ENCODE measurements around the gene SHC1. TPM values are rescaled to one million over a fixed set of nuclear protein-coding genes. Genes with fewer than 3 reads are reported as not detected.
"Not testable (repeated sequence)": the region's sequence is repeated elsewhere in the genome, so short reads cannot be mapped to it uniquely, and the experiment has no call there.

Gene SHC1
- total RNA-seq, 1 donor from 2014 or later, result 251 TPM

DNA sequence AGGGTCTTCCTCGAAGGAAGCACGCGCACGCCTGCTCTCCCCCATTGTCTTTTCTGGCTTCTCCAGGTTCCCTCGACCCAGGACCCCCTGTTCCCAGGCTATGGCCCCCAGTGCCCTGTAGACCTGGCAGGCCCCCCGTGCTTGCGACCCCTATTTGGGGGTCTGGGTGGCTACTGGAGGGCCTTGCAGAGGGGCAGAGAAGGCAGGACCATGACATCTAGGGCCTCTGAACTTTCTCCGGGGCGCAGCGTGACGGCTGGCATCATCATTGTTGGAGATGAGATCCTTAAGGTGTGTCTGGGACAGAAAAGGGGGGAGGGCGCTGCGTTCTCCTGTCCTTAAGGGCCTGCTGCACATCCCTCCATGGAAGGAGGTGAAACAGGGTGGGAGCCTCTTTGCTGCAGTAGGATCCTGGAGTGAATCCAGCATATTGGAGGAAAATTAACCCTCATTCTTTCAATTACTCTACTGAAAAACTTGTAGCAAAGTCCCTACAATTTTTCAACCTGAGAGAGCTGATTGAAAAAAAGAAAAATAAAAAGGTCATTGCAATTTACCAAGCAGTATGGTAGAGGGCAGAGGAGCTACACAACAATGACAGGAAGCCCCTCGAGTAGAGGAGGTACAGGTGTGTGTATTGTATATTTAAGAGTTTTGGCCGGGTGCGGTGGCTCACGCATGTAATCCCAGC is 13.4 kb upstream of the SHC1 start:
- TF ChIP-seq, protein P1, sequence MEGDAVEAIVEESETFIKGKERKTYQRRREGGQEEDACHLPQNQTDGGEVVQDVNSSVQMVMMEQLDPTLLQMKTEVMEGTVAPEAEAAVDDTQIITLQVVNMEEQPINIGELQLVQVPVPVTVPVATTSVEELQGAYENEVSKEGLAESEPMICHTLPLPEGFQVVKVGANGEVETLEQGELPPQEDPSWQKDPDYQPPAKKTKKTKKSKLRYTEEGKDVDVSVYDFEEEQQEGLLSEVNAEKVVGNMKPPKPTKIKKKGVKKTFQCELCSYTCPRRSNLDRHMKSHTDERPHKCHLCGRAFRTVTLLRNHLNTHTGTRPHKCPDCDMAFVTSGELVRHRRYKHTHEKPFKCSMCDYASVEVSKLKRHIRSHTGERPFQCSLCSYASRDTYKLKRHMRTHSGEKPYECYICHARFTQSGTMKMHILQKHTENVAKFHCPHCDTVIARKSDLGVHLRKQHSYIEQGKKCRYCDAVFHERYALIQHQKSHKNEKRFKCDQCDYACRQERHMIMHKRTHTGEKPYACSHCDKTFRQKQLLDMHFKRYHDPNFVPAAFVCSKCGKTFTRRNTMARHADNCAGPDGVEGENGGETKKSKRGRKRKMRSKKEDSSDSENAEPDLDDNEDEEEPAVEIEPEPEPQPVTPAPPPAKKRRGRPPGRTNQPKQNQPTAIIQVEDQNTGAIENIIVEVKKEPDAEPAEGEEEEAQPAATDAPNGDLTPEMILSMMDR (IDR thresholded peaks at IDR 0.05), result no peak
- Mint-ChIP-seq H3K36me3 (ENCODE audit: low read depth) (peaks cover 3% of the 10 kb centered on the region), H3K4me3 (ENCODE audit: unreplicated experiment) (no peak overlapping the region), H3K9me3 (ENCODE audit: low read depth) (no peaks in the 10 kb centered on the region), H3K27ac (ENCODE audit: unreplicated experiment) (no peak overlapping the region), H3K4me1 (ENCODE audit: low read depth) (peaks cover 6% of the 10 kb centered on the region), H3K27me3 (ENCODE audit: low read depth) (no peaks in the 10 kb centered on the region)
- DNase-seq (ENCODE audit: low spot score), result peak; percentile 58

DNA sequence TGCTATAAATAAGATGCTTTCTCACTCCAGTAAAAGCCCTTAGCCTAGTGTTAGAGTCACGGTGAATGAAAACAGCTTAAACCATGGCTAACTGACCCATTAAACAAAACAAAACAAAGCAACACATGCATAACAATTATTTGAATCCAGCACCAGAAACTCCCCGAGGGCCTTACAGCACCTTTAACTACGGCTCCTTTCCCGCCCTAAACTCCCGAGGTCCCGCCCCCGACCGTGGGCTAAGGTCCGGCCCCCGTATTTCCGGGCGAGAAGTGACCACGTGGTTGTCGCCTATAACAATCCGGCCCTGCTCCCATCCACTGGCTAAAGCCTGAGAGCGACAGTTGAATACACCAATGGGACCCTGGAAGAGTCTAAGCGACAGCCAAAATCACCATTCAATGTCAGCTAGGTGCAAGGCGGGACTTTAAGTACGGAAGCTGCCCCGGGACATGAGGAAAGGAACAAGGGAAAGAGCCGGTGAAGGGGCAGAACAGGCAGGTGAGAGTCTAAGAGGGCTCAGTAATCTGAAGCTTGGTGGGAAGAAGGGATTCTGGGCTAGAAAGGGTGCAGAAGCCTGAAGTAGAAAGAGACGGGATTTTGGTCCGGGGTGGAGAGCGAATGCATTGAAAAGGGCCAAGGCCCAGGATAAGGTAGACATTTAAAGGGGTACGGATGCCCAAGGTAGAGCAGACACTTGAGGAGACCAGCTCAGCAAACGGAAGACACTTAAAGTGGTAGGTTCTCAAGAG is 12.5 kb upstream of the SHC1 start, which contains the start of gene FLAD1:
Gene FLAD1, plus strand, starts transcription at position 448 of the 752 bp plus-strand sequence. CDS start 351 bp downstream, outside the sequence.
- DNase-seq (ENCODE audit: low spot score), result peak; percentile 96
- Mint-ChIP-seq H3K4me1 (ENCODE audit: low read depth) (peaks cover 6% of the 10 kb centered on the region), H3K27ac (ENCODE audit: unreplicated experiment) (no peak within 1 kb of the TSS), H3K27me3 (ENCODE audit: low read depth) (no peaks in the 10 kb centered on the region), H3K36me3 (ENCODE audit: low read depth) (no peaks in the 10 kb centered on the region), H3K9me3 (ENCODE audit: low read depth) (no peaks in the 10 kb centered on the region), H3K4me3 (ENCODE audit: unreplicated experiment) (no peak within 1 kb of the TSS)
- TF ChIP-seq, protein P1 (IDR thresholded peaks at IDR 0.05), result no peak

DNA sequence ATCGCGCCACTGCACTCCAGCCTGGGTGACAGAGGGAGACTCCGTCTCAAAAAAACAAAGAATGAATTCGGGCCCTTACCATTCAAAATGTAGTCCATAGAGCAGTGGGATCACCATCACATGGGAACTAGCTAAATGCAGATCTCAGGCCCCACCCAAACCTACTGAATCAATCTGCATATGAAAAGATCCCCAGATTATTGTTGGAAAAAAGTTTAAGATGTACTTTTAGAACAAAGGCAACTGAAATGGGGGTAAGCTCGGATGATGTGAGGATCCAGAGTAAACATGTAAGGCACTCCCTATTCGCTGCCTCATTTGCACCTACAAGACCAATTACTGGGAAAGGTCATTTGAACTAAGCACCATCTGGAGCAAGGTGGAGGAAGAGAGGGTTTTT is 11.8 kb upstream of the SHC1 start:
- Mint-ChIP-seq H3K27me3 (ENCODE audit: low read depth) (no peaks in the 10 kb centered on the region), H3K4me3 (ENCODE audit: unreplicated experiment) (no peak overlapping the region), H3K36me3 (ENCODE audit: low read depth) (no peaks in the 10 kb centered on the region), H3K9me3 (ENCODE audit: low read depth) (no peaks in the 10 kb centered on the region), H3K4me1 (ENCODE audit: low read depth) (peaks cover 8% of the 10 kb centered on the region), H3K27ac (ENCODE audit: unreplicated experiment) (no peak overlapping the region)
- no peak for DNase-seq (ENCODE audit: low spot score)
- TF ChIP-seq, protein P1 (IDR thresholded peaks at IDR 0.05), result no peak

DNA sequence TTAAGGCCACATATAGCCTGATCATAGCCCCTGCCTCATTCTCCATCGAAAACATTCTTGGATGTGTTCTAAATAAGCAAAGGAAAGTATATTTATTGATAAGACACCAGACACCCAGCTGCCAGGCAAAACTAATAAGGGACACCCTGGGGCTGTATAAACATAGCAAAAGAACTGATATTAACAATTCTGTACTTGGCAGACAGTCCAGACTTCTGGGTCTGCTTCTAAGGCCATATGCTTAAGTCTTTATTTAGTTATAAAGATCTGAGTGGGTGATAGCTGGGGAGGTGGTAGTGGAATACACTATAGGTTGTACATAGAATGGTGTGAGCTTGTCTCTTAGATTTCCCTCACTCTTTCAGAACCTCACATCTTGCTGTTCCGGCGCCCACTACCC is 7.8 kb upstream of the SHC1 start:
- Mint-ChIP-seq H3K27ac (ENCODE audit: unreplicated experiment) (no peak overlapping the region), H3K36me3 (ENCODE audit: low read depth) (no peaks in the 10 kb centered on the region), H3K4me3 (ENCODE audit: unreplicated experiment) (no peak overlapping the region), H3K9me3 (ENCODE audit: low read depth) (no peaks in the 10 kb centered on the region), H3K4me1 (ENCODE audit: low read depth) (peaks cover 3% of the 10 kb centered on the region), H3K27me3 (ENCODE audit: low read depth) (no peaks in the 10 kb centered on the region)
- TF ChIP-seq, protein P1 (IDR thresholded peaks at IDR 0.05), result no peak
- DNase-seq (ENCODE audit: low spot score), result no peak

DNA sequence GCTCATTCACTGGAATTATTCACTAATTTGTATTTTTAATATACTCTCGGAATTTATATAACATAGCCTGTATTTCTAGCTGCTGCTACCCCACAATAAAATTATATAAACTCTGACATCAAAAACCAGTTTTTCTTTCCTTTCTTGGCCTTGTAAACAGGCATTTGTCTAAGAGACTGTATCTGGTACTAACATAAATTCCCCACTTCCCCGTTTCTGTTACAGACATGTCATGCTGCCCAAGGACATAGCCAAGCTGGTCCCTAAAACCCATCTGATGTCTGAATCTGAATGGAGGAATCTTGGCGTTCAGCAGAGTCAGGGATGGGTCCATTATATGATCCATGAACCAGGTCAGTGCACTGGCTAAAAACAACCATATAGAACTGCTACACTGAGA is 7.2 kb upstream of the SHC1 start:
- H3K4me3 Mint-ChIP-seq (ENCODE audit: unreplicated experiment); H3K9me3 Mint-ChIP-seq (ENCODE audit: low read depth); H3K4me1 Mint-ChIP-seq (ENCODE audit: low read depth); H3K27ac Mint-ChIP-seq (ENCODE audit: unreplicated experiment); H3K27me3 Mint-ChIP-seq (ENCODE audit: low read depth); H3K36me3 Mint-ChIP-seq (ENCODE audit: low read depth); DNase-seq (ENCODE audit: low spot score): not testable (repeated sequence)

Data from chondrocyte (in vitro differentiated cells).